A172 (cell line): ENCODE results near the gene CLUH. TPM values are rescaled to one million over a fixed set of nuclear protein-coding genes. Genes with fewer than 3 reads are reported as not detected.
A peak's percentile ranks its signal among the peaks of the same experiment; 100 is the strongest.

Experiments
- DNase-seq: peaks from one replicate; pipeline ENCODE4 v3.0.0-alpha.2; 2015; ENCODE audit warnings: low spot score
- total RNA-seq: library from RNA; depleted of rRNA; stranded (reverse); fragments of >200 nt; shearing (Covaris generic); gene quantifications from 2 replicates; pipeline ENCODE4 v1.2.3, GENCODE V29; 2014; rRNA removed

The CLUH gene
- 52.2 and 55.9 TPM in 2 replicates for total RNA-seq

- DNase-seq, result peak; percentile 90
These were observed at the start of gene CLUH for GRCh38 chr17:2711608-2712299. TSS of gene CLUH (minus strand) at chr17:2711764. CDS start at chr17:2711661, 103 bp downstream.

GRCh38 chr17:2758870-2759269, 47.3 kb upstream of the CLUH start:
- DNase-seq, result no peak

- DNase-seq, result no peak
These were observed 44.5 kb upstream of the CLUH start for GRCh38 chr17:2755891-2756724.

DNA sequence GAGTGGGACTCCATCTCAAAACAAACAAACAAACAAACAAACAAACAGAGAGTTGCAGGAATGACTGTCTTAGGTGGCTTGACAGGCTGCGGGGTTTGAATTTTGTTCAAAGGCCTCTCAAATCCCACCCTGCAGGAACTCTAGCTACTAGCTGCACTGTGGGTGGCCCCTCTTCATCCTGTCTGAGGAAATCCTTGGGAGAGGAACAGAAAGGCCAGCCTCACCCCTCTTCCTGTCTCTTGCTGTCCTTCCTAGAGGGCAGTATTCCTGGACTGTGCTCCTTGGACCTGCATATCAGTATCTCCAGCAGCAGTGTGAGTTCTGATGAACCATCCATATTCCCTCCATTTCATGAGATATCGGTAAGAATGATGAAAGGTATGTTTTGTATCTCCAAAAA, 39.9 kb upstream of the CLUH start:
- no peak for DNase-seq

DNA sequence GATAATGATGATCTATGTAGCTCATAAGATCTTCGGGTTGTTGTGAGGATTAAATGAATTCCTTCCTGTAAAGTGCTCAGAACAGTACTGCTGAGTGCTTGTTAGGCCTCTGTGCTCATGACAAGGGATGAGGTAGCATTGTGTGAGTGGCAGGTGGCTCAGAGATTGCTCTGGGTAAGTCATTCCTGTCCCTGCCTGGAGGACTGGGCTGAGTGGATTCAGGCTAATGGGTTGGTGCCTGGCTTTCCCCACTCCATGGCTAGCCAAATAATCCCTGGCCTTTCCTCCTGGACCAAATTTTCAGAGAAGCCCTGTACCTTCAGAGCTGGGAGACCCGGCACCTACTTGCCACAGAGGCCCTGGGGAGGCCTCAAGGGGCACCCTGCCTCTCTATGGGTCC, 39.2 kb upstream of the CLUH start:
- no peak for DNase-seq

- peak; percentile 40 for DNase-seq
These were observed 38.2 kb upstream of the CLUH start for GRCh38 chr17:2749784-2750181.

DNA sequence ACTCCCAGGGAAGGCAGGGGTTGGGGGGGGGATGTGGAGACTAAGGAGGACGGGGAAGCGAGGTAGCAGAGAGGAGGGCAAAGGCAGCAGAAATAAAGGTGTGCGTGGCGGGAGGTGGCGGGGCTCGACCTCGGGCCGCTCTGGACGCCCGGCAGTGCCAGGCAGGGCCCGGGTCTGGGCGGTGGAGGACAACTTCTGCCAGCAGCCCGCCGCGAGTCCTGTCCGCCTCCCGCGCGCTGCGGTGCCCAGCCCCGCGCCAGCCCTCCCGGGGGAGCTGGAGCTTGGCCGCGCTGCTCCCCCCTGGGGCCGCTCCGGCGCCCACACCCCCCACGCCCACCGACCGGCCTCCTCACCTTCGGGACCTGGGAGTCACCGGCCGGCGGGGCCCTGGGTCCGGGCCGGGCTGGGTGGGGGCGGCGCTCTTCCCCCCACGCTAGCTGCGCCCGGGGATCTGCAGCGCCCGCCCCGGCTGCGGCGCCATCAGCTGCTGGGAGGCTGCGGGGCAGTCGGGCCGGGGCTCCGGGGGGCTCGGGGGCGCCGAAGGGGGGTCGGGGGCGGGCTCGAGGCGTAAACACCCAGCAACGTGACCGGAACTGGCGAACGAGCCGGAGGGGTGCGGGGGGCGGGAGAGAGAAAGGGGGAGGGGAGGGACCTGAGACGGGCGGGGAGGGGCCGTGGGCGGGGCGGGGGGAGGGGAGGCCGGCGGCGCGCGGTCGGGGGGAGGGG, 37.7 kb upstream of the CLUH start, which contains the start of gene CCDC92B:
Gene CCDC92B (minus strand): TSS at position 595 of the 726 bp plus-strand sequence. CDS start 14,507 bp downstream, outside the sequence.
- no peak for DNase-seq

DNA sequence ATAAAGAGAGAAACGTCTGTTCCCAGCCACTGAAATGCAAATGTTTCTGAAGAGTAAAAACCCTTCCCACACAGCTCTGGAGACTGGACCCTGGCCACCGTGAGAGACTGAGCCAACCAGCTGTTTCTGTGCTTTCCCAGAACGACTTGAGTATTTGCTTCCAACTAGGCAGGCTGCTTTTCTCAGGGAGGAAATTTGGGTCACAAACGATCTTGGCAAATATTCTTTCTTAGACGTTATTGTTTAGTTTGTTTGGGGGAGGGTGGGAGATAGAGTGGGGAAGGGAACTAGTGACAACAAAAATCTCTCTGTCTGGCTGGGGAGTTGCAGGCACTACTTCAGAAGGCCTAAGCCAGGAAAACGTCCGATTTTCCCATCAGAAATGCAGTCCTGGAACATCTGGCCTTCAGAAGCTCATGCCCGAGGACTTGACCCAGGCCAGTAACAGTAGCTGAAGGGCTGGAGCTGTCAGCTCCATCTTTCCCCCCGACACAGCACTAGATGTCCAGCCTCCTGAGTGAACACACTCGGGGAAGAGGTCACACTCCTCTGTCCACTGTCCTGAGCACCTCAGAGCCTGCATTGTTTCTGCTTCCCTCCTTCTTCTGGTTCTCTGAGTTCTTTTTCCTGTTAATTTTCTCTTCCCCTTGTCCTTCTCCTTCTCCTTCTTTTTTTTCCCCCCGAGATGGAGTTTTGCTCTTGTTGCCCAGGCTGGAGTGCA, 33.9 kb upstream of the CLUH start:
- DNase-seq, result no peak

- no peak for DNase-seq
These were observed 26.1 kb upstream of the CLUH start for GRCh38 chr17:2737693-2738092.

DNA sequence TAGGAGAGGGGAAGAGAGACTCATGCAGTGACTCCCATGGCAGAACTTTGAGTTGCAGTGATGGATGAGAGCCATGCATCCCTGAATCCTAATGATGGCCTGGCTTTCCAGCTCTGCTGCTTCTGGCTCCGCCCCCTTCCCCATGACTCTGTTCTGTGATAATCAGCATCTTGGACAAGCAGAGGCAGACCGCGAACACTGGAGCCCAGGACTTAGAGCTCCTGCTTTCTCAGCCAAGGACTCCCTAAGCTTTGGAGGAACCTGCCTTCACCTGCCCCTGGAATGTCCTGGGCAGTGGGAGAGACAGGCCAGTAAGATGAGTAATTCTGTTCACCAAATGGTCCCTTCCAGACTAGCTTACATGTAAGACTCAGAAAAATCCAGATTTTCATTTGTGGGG, 25.4 kb upstream of the CLUH start:
- DNase-seq, result no peak

DNA sequence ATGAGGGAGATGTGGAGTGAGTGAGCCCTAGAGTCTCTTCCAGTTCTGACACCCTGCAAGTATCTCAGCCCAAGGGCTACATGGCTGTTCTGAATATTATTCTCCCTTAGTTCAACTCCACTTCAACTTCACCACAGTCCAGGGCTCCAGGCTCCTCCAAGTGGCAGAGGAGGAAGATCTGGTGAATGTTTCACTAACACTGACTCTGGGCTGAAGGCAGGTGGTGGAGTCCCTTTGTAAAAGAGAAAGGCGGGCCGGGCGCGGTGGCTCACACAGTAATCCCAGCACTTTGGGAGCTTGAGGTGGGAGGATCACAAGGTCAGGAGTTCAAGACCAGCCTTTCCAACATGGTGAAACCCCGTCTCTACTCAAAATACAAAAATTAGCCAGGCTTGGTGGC, 24.3 kb upstream of the CLUH start:
- no peak for DNase-seq

DNA sequence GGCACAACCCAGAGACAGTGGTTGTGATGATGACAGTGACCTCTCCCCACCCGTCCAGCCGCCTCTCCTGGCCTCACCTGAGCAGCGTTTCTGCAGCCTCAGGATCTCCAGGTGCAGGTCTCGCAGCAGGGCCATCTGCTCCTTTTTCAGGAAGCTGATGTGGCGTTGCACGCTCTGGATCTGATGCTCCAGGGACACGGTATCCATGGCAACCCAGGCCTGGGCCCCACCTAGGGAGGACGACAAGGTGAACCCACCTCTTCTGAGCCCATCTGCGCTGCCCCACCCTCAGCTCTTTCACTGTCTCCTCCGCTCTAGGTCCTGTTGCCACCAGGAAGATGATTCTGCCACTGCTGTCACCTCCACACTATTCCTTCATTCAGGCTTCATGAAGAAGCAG, 23.4 kb upstream of the CLUH start:
- DNase-seq, result no peak

GRCh38 chr17:2731807-2732206, 20.2 kb upstream of the CLUH start:
- DNase-seq, result no peak

- no peak for DNase-seq
These were observed 19.3 kb upstream of the CLUH start for GRCh38 chr17:2730764-2731353.

DNA sequence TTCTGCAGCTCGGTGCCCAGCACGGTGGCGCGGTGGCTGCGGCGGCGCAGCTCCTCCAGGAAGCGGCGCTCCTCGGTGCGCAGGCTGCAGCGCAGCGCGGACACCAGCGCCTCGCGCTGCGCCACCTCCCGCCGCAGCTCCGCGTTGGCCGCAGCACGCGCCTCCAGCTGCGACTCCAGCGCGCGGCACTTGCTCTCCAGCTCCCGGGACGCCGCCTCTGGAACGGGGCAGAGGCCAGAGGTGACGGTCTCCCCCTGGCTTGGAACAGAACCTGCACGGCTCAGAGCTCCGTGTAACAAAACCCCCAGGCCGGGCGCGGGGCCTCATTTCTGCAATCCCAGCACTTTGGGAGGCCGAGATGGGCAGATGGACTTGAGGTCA, 13.2 kb upstream of the CLUH start:
- DNase-seq, result no peak

- DNase-seq, result no peak
These were observed 12.6 kb upstream of the CLUH start for GRCh38 chr17:2723997-2724783.

DNA sequence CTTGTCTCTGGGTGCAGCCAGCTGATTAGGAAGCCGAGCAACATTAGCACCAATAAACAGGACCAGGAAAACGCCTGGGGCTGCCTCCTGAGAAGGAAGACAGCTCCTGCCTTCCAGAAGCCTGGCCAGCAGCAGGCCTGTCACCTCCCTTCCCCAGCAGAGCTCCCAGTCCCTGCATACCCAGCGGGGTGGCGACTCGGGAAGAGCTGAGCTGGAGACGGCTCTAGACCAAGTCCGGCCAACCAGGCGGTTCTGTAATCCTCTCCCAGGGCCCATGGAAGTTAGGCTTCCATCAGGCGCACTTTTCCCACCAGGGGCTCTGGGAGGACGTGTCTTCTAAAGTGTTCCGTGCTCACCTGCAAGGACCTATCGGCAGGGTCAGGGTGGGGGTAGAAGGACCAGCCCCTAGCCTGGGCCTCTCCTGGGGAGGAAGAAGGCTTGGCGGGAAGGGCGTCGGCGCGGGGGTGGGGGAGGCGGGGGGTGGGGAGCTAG, 12.0 kb upstream of the CLUH start:
- DNase-seq, result no peak

- DNase-seq, result no peak
These were observed 11.0 kb upstream of the CLUH start for GRCh38 chr17:2722611-2723010.

DNA sequence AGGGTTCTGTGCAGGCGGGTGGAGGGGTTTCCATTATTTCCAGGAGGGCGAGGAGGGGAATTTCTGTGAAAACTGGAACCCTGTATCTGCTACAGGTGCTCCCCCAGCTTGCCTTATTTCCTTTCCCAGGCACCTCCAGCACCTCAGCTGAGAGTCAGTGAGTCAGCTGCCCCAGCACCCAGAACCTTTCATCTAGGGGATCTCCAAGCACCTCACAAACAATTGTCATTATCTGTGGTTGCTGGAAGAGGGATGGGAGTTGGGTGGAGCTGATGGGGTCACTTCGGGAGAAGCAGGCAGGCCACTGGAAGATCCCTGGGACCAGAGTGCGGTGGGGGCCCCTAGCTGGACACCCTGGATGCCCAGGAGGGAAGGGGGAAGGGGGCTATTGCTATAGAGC, 10.0 kb upstream of the CLUH start:
- DNase-seq, result peak; percentile 26

- no peak for DNase-seq
These were observed 8.3 kb upstream of the CLUH start for GRCh38 chr17:2719861-2720260.
